H1 (cell line): ENCODE data around the gene TAP2. TPM values are rescaled to one million over a fixed set of nuclear protein-coding genes. Genes with fewer than 3 reads are reported as not detected.
A peak's percentile ranks its signal among the peaks of the same experiment; 100 is the strongest.

Experiments used
- CTCF ChIA-PET: fragments of 300-600 bp; sonication (Branson Sonifier 250); formaldehyde crosslinking; loops from one replicate; lab custom pipeline; 2021; ENCODE audit not compliant: partially characterized antibody; lab: Charles Lee
- POLR2A ChIA-PET: fragments of 300-600 bp; sonication (Branson Sonifier 250); formaldehyde crosslinking; loops from one replicate; lab custom pipeline; 2021; ENCODE audit warnings: inconsistent platforms; ENCODE audit not compliant: partially characterized antibody; lab: Charles Lee
- DNase-seq, 2 experiments: peaks; one replicate each; pipeline versions ENCODE4 v3.0.0 to v3.0.0-alpha.2; 2010 to 2022; ENCODE audit warnings: low spot score in 2 of 2, low read depth in 1 of 2, mixed read lengths in 1 of 2
- FAIRE-seq: peaks from 2 replicates; lab custom pipeline; 2011; peaks lifted over from hg19 to GRCh38; lab: Jason Lieb, UNC
- H2AFZ ChIP-seq: 2 replicates; pipeline ENCODE4 v1.8.1; 2012; ENCODE audit warnings: low read length, inconsistent platforms
- H2AK5ac ChIP-seq: 2 replicates; pipeline ENCODE4 v1.6.1; 2013; ENCODE audit warnings: low read depth, low read length
- H2BK120ac ChIP-seq: replicated peaks from 2 replicates; pipeline ENCODE3; 2013; ENCODE audit warnings: low read depth, low read length, inconsistent platforms
- H2BK12ac ChIP-seq: 2 replicates; pipeline ENCODE4 v1.6.1; 2013; ENCODE audit warnings: low read depth, low read length
- H2BK15ac ChIP-seq: 2 replicates; pipeline ENCODE4 v1.6.1; 2013; ENCODE audit warnings: low read length
- H2BK20ac ChIP-seq: 2 replicates; pipeline ENCODE4 v1.6.1; 2013; ENCODE audit warnings: low read length
- H2BK5ac ChIP-seq: 2 replicates; pipeline ENCODE4 v1.6.1; 2013; ENCODE audit warnings: low read depth, low read length
- H3K14ac ChIP-seq: 2 replicates; pipeline ENCODE4 v1.6.1; 2013; ENCODE audit warnings: inconsistent platforms; ENCODE audit not compliant: insufficient read length
- H3K18ac ChIP-seq: 2 replicates; pipeline ENCODE4 v1.6.1; 2013; ENCODE audit warnings: low read length; ENCODE audit errors: extremely low read depth
- H3K23ac ChIP-seq: 2 replicates; pipeline ENCODE4 v1.6.1; 2013; ENCODE audit warnings: inconsistent platforms; ENCODE audit not compliant: insufficient read length
- H3K23me2 ChIP-seq: 2 replicates; pipeline ENCODE4 v1.6.1; 2013; ENCODE audit warnings: low read depth, low read length
- H3K27ac ChIP-seq: 2 replicates; pipeline ENCODE4 v1.6.1; 2011; ENCODE audit warnings: low read depth, low read length, inconsistent platforms
- H3K27me3 ChIP-seq, 4 experiments: replicated peaks in 1 of 4; 1 replicate in 1 of 4; 2 replicates in 3 of 4; pipeline versions ENCODE4 v1.6.1 to v1.8.1; 2011 to 2013; ENCODE audit warnings: low read length in 3 of 4, mild to moderate bottlenecking in 3 of 4, inconsistent platforms in 2 of 4, mixed read lengths in 2 of 4, moderate library complexity in 1 of 4; ENCODE audit not compliant: control insufficient read depth in 3 of 4, insufficient read depth in 3 of 4; ENCODE audit errors: extremely low read depth in 1 of 4
- H3K36me3 ChIP-seq, 4 experiments: 2 replicates each; pipeline versions ENCODE4 v1.6.1 to v1.8.1; 2011 to 2013; ENCODE audit warnings: mild to moderate bottlenecking in 4 of 4, low read length in 3 of 4, moderate library complexity in 2 of 4, control low read depth in 1 of 4, inconsistent platforms in 1 of 4; ENCODE audit not compliant: insufficient read depth in 4 of 4, control insufficient read depth in 2 of 4
- H3K4ac ChIP-seq: replicated peaks from 2 replicates; pipeline ENCODE3; 2013; ENCODE audit warnings: low read length, low read depth, mixed read lengths, inconsistent platforms; ENCODE audit not compliant: insufficient read length
- H3K4me1 ChIP-seq, 4 experiments: replicated peaks in 1 of 4; 1 replicate in 1 of 4; 2 replicates in 3 of 4; pipeline versions ENCODE4 v1.6.1 to v1.8.1; 2011 to 2013; ENCODE audit warnings: low read length in 3 of 4, inconsistent platforms in 2 of 4, mixed read lengths in 1 of 4; ENCODE audit not compliant: insufficient read depth in 4 of 4, control insufficient read depth in 3 of 4
- H3K4me2 ChIP-seq, 2 experiments: 2 replicates each; pipeline versions ENCODE4 v1.6.1 to v1.8.1; 2011 to 2013; ENCODE audit warnings: low read depth in 2 of 2, low read length in 2 of 2, control low read depth in 1 of 2, inconsistent platforms in 1 of 2, mild to moderate bottlenecking in 1 of 2; ENCODE audit not compliant: insufficient read depth in 1 of 2
- H3K4me3 ChIP-seq, 4 experiments: fragments of 200-600, 300-600 bp in 1 of 4; sonication (generic), shearing (Covaris generic), sonication (Bioruptor Twin) in 1 of 4; 2 replicates each; pipeline versions ENCODE4 v1.5.1 to v1.8.1; 2011 to 2016; ENCODE audit warnings: low read length in 4 of 4, low read depth in 3 of 4, control low read depth in 2 of 4, inconsistent platforms in 2 of 4, mild to moderate bottlenecking in 2 of 4, mixed read lengths in 1 of 4, moderate library complexity in 1 of 4; ENCODE audit not compliant: insufficient read depth in 2 of 4; ENCODE audit errors: extremely low read depth in 1 of 4
- H3K56ac ChIP-seq: replicated peaks from 2 replicates; pipeline ENCODE3; 2013; ENCODE audit warnings: low read depth, mild to moderate bottlenecking, mixed read lengths, low read length, inconsistent platforms; ENCODE audit not compliant: insufficient read length
- H3K79me1 ChIP-seq: 2 replicates; pipeline ENCODE4 v1.6.1; 2013; ENCODE audit warnings: low read depth, low read length, control low read depth
- H3K79me2 ChIP-seq, 2 experiments: 2 replicates each; pipeline versions ENCODE4 v1.6.1 to v1.8.1; 2012 to 2013; ENCODE audit warnings: low read length in 2 of 2, mild to moderate bottlenecking in 2 of 2, inconsistent platforms in 1 of 2; ENCODE audit not compliant: insufficient read depth in 2 of 2, control insufficient read depth in 1 of 2
- H3K9ac ChIP-seq, 4 experiments: replicated peaks in 1 of 4; 1 replicate in 1 of 4; 2 replicates in 3 of 4; pipeline versions ENCODE4 v1.6.1 to v1.8.1; 2011 to 2013; ENCODE audit warnings: low read depth in 3 of 4, low read length in 3 of 4, control low read depth in 2 of 4, mild to moderate bottlenecking in 2 of 4, moderate library complexity in 2 of 4, inconsistent platforms in 1 of 4; ENCODE audit errors: extremely low read depth in 1 of 4
- H3K9me3 ChIP-seq, 2 experiments: 2 replicates each; pipeline versions ENCODE4 v1.6.1 to v1.8.1; 2012 to 2013; ENCODE audit warnings: mild to moderate bottlenecking in 2 of 2, moderate library complexity in 2 of 2, control low read depth in 1 of 2, inconsistent platforms in 1 of 2, low read depth in 1 of 2, low read length in 1 of 2, mixed read lengths in 1 of 2; ENCODE audit not compliant: insufficient read depth in 2 of 2
- H4K20me1 ChIP-seq, 2 experiments: replicated peaks in 1 of 2; 2 replicates each; pipeline versions ENCODE3 to v1.8.1; 2011 to 2013; ENCODE audit warnings: inconsistent platforms in 2 of 2, low read length in 2 of 2, mild to moderate bottlenecking in 1 of 2; ENCODE audit not compliant: insufficient read depth in 2 of 2, control insufficient read depth in 1 of 2
- H4K5ac ChIP-seq: 2 replicates; pipeline ENCODE4 v1.6.1; 2013; ENCODE audit warnings: low read length, low read depth, mixed read lengths, inconsistent platforms; ENCODE audit not compliant: insufficient read length
- H4K8ac ChIP-seq: 2 replicates; pipeline ENCODE4 v1.8.0; 2013; ENCODE audit warnings: mild to moderate bottlenecking, moderate library complexity, low read length, inconsistent platforms; ENCODE audit not compliant: insufficient read depth; ENCODE audit errors: extremely low read depth
- H4K91ac ChIP-seq: replicated peaks from 2 replicates; pipeline ENCODE3; 2013; ENCODE audit warnings: low read length, mixed read lengths, inconsistent platforms; ENCODE audit not compliant: insufficient read length
- BACH1 ChIP-seq: IDR thresholded peaks from 2 replicates; pipeline ENCODE4 v1.6.1; 2012; ENCODE audit warnings: low read length, improper control_type of control experiment
- CBX5 ChIP-seq: fragments of 300-800, 300-1000 bp; sonication (generic); IDR thresholded peaks from 2 replicates; pipeline ENCODE4 v1.7.1; 2016; ENCODE audit warnings: antibody characterized with exemption, low read length, low read depth
- EGR1 ChIP-seq: IDR thresholded peaks from 2 replicates; pipeline ENCODE4 v1.6.1; 2011; ENCODE audit warnings: low read depth, low read length, borderline replicate concordance
- GTF2F1 ChIP-seq: IDR thresholded peaks from 2 replicates; pipeline ENCODE4 v1.6.1; 2012; ENCODE audit warnings: low read depth, low read length, improper control_type of control experiment, borderline replicate concordance
- RAD21 ChIP-seq, 2 experiments: IDR thresholded peaks in 1 of 2; conservative IDR thresholded peaks in 1 of 2; 2 replicates each; pipeline ENCODE4 v1.6.1; 2011; ENCODE audit warnings: low read depth in 2 of 2, low read length in 2 of 2, improper control_type of control experiment in 1 of 2, inconsistent platforms in 1 of 2, mild to moderate bottlenecking in 1 of 2, moderate library complexity in 1 of 2
- RNF2 ChIP-seq: fragments of 200-900, 300-1000 bp; sonication (generic); IDR thresholded peaks from 2 replicates; pipeline ENCODE4 v1.7.1; 2016; ENCODE audit warnings: borderline replicate concordance, low read depth, mild to moderate bottlenecking, antibody characterized with exemption, low read length; ENCODE audit not compliant: poor library complexity, severe bottlenecking; ENCODE audit errors: missing control alignments
- SIN3A ChIP-seq, 2 experiments: IDR thresholded peaks in 1 of 2; conservative IDR thresholded peaks in 1 of 2; 2 replicates each; pipeline ENCODE4 v1.6.1; 2011 to 2012; ENCODE audit warnings: low read length in 2 of 2, improper control_type of control experiment in 1 of 2, low read depth in 1 of 2, mild to moderate bottlenecking in 1 of 2
- SP2 ChIP-seq: IDR thresholded peaks from 2 replicates; pipeline ENCODE4 v1.6.1; 2012; ENCODE audit warnings: mild to moderate bottlenecking, low read length, inconsistent platforms
- WGBS, 2 experiments: shearing (Covaris generic) in 1 of 2; methylation state at CpG; one replicate each; pipeline versions ENCODE4 v1.1.6 to v1.1.7; 2013 to 2015; ENCODE audit warnings: low lambda C conversion rate in 2 of 2, mixed read lengths in 2 of 2, inconsistent platforms in 1 of 2, low coverage in 1 of 2, missing lambda C conversion rate in 1 of 2; ENCODE audit not compliant: insufficient replicate concordance in 2 of 2, insufficient coverage in 1 of 2, insufficient read length in 1 of 2; ENCODE audit errors: extremely low coverage in 1 of 2, missing lambda C conversion rate in 1 of 2; 5-methylcytosine and 5-hydroxymethylcytosine counted together
- polyA plus RNA-seq, 7 experiments: library from polyadenylated mRNA; depleted of rRNA in 3 of 7; stranded (reverse) in 5 of 7; unstranded in 2 of 7; fragments of >200 nt in 5 of 7; fragments of 200-250 nt in 2 of 7; gene quantifications; 1 replicate in 5 of 7; 2 replicates in 1 of 7; 4 replicates in 1 of 7; pipeline versions ENCODE4 v1.2.1 to v1.2.3, GENCODE V29; 2011 to 2013; ENCODE audit warnings: missing spikeins in 2 of 7, mixed read lengths in 2 of 7
- total RNA-seq: library from RNA; stranded (reverse); fragmentation: NEBNext Ultra II Directional; extraction: Animal tissue kit (Norgen Biotek cat#: 25700); gene quantifications from 2 replicates; pipeline ENCODE4 v1.2.1, GENCODE V29; 2021
- TF ChIP-seq, protein P1 (sequence below), 3 experiments: IDR thresholded peaks; 1 replicate in 2 of 3; 2 replicates in 1 of 3; pipeline versions ENCODE4 v1.5.1 to v1.6.1; 2011; ENCODE audit warnings: low read length in 3 of 3, mild to moderate bottlenecking in 3 of 3, inconsistent platforms in 2 of 3, low read depth in 1 of 3, moderate library complexity in 1 of 3; ENCODE audit not compliant: insufficient read depth in 1 of 3; ENCODE audit errors: control extremely low read depth in 1 of 3

TAP2 gene
- total and polyA plus RNA-seq, 2 of the 8 experiments (the other 6 are each of a cell fraction or from before 2014, with no cell fraction given), result 11.3 to 27.2 TPM

- H4K20me1 ChIP-seq, result no peaks in the 10 kb centered on the region
- H3K9me3 ChIP-seq, result no peaks in the 10 kb centered on the region
- H4K8ac ChIP-seq, result no peak overlapping the region
- no peak overlapping the region for H3K9ac ChIP-seq
- no peaks in the 10 kb centered on the region for H3K79me2 ChIP-seq
- ChIA-PET POLR2A (interaction anchor here (0.9 to 1.4 kb wide), 5 partner anchors 14 to 30 kb away, joined by 3 to 6 read pairs (median 4); partner anchors contain the start of genes PSMB8 and TAP2), CTCF (interaction anchor here (0.6 to 19.9 kb wide), 52 partner anchors 8 to 615 kb away, joined by 3 to 402 read pairs (median 4); partner anchors contain the start of genes HLA-DMA, HLA-DQB2, HLA-DRA and PSMB8)
- H3K56ac ChIP-seq, result no peak overlapping the region
- H4K91ac ChIP-seq, result no peak overlapping the region
- H3K36me3 ChIP-seq, result no peaks in the 10 kb centered on the region
- no peak overlapping the region for H2BK12ac ChIP-seq
- H2BK15ac ChIP-seq, result no peak overlapping the region
- H2BK5ac ChIP-seq, result no peak overlapping the region
- no peaks in the 10 kb centered on the region for H3K79me1 ChIP-seq
- H3K14ac ChIP-seq, result no peak overlapping the region
- no peak overlapping the region for H4K5ac ChIP-seq
- no peak overlapping the region for H2BK20ac ChIP-seq
- H2AK5ac ChIP-seq, result no peak overlapping the region
- H2AFZ ChIP-seq, result no peak overlapping the region
- no peak overlapping the region for H3K4ac ChIP-seq
- no peak overlapping the region for H3K4me3 ChIP-seq
- H3K4me2 ChIP-seq, result no peak overlapping the region
- WGBS, 2 experiments, result 22% methylated on average over 5 of the region's 5 CpGs; no CpG with 5 or more reads in 1 of the 2 experiments
- H3K23me2 ChIP-seq, result no peaks in the 10 kb centered on the region
- H3K4me1 ChIP-seq, result no peaks in the 10 kb centered on the region
- H3K23ac ChIP-seq, result no peak overlapping the region
- DNase-seq (peak in 1 of 2 experiments; percentile 84), FAIRE-seq (peak; percentile 94)
- no peaks in the 10 kb centered on the region for H3K27me3 ChIP-seq
- H3K27ac ChIP-seq, result no peak overlapping the region
- no peak overlapping the region for H2BK120ac ChIP-seq
- H3K18ac ChIP-seq, result no peak overlapping the region
- TF ChIP-seq, protein P1, sequence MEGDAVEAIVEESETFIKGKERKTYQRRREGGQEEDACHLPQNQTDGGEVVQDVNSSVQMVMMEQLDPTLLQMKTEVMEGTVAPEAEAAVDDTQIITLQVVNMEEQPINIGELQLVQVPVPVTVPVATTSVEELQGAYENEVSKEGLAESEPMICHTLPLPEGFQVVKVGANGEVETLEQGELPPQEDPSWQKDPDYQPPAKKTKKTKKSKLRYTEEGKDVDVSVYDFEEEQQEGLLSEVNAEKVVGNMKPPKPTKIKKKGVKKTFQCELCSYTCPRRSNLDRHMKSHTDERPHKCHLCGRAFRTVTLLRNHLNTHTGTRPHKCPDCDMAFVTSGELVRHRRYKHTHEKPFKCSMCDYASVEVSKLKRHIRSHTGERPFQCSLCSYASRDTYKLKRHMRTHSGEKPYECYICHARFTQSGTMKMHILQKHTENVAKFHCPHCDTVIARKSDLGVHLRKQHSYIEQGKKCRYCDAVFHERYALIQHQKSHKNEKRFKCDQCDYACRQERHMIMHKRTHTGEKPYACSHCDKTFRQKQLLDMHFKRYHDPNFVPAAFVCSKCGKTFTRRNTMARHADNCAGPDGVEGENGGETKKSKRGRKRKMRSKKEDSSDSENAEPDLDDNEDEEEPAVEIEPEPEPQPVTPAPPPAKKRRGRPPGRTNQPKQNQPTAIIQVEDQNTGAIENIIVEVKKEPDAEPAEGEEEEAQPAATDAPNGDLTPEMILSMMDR (IDR thresholded peaks at IDR 0.05; ENCODE audit: control extremely low read depth in 1 of 3, insufficient read depth in 1 of 3, low read depth in 1 of 3, low read length in 3 of 3), result peak in 2 of 3 experiments; percentile 73 to 85; a peak in 3 of 4 replicates
- TF ChIP-seq SP2, result no peak
- no peak for TF ChIP-seq SIN3A (conservative IDR thresholded peaks at IDR 0.05 in 1 of 2, IDR thresholded peaks at IDR 0.05 in 1 of 2; ENCODE audit: low read depth in 1 of 2, low read length in 2 of 2)
- TF ChIP-seq RNF2, result no peak
- TF ChIP-seq EGR1, result no peak
- no peak for TF ChIP-seq GTF2F1
- peak; percentile 91 to 92 for TF ChIP-seq RAD21 (IDR thresholded peaks at IDR 0.05 in 1 of 2, conservative IDR thresholded peaks at IDR 0.05 in 1 of 2; ENCODE audit: low read depth in 2 of 2, low read length in 2 of 2)
- TF ChIP-seq BACH1, result no peak
- no peak for TF ChIP-seq CBX5
These were observed 29.8 kb upstream of the TAP2 start for GRCh38 chr6:32868257-32868788.
